T-helper 1 cell treated with Interleukin-12 subunit alpha and Interleukin-12 subunit beta and Interleukin-4 antibody, amounts not matched to agents 30 μg/mL and 1 μg/mL, for 36 hours (primary cell): ENCODE data around the gene KCNAB3.

ENCODE experiments used
- H3K27ac Mint-ChIP-seq: one replicate; pipeline ENCODE4 v1.8.0; 2021; ENCODE audit warnings: mild to moderate bottlenecking, mixed read lengths
- H3K27me3 Mint-ChIP-seq: one replicate; pipeline ENCODE4 v1.8.0; 2021; ENCODE audit warnings: low read depth, mixed read lengths
- H3K36me3 Mint-ChIP-seq: one replicate; pipeline ENCODE4 v1.8.0; 2021; ENCODE audit warnings: low read depth, mixed read lengths
- H3K4me1 Mint-ChIP-seq: one replicate; pipeline ENCODE4 v1.8.0; 2021; ENCODE audit warnings: low read depth, mixed read lengths
- H3K4me3 Mint-ChIP-seq: one replicate; pipeline ENCODE4 v1.8.0; 2021; ENCODE audit warnings: mild to moderate bottlenecking, moderate library complexity, mixed read lengths
- H3K9me3 Mint-ChIP-seq: one replicate; pipeline ENCODE4 v1.8.0; 2021; ENCODE audit warnings: mixed read lengths

The KCNAB3 gene

GRCh38 chr17:7951143-7951792 is 21.6 kb upstream of the KCNAB3 start:
- peaks cover 22% of the 10 kb centered on the region for H3K4me1 Mint-ChIP-seq
- peak overlapping the region; percentile 47 for H3K4me3 Mint-ChIP-seq
- H3K27ac Mint-ChIP-seq = peak overlapping the region; percentile 90
- H3K9me3 Mint-ChIP-seq = no peaks in the 10 kb centered on the region
- H3K27me3 Mint-ChIP-seq = no peaks in the 10 kb centered on the region
- peaks cover 26% of the 10 kb centered on the region for H3K36me3 Mint-ChIP-seq

GRCh38 chr17:7950578-7950977 is 20.9 kb upstream of the KCNAB3 start:
- Mint-ChIP-seq H3K36me3 (peaks cover 29% of the 10 kb centered on the region), H3K4me3 (no peak overlapping the region), H3K27ac (peak overlapping the region; percentile 53), H3K27me3 (no peaks in the 10 kb centered on the region), H3K9me3 (no peaks in the 10 kb centered on the region), H3K4me1 (peaks cover 22% of the 10 kb centered on the region)

GRCh38 chr17:7947651-7948050 is 18.0 kb upstream of the KCNAB3 start:
- Mint-ChIP-seq H3K9me3 (no peaks in the 10 kb centered on the region), H3K27ac (no peak overlapping the region), H3K36me3 (peaks cover 45% of the 10 kb centered on the region), H3K4me3 (no peak overlapping the region), H3K4me1 (peaks cover 17% of the 10 kb centered on the region), H3K27me3 (no peaks in the 10 kb centered on the region)

GRCh38 chr17:7946441-7946840 is 16.8 kb upstream of the KCNAB3 start:
- Mint-ChIP-seq H3K27ac (no peak overlapping the region), H3K4me3 (no peak overlapping the region), H3K27me3 (no peaks in the 10 kb centered on the region), H3K9me3 (no peaks in the 10 kb centered on the region), H3K4me1 (peaks cover 12% of the 10 kb centered on the region), H3K36me3 (peaks cover 45% of the 10 kb centered on the region)

GRCh38 chr17:7945651-7946050 is 16.0 kb upstream of the KCNAB3 start:
- Mint-ChIP-seq H3K36me3 (peaks cover 49% of the 10 kb centered on the region), H3K4me3 (no peak overlapping the region), H3K4me1 (peaks cover 9% of the 10 kb centered on the region), H3K27me3 (no peaks in the 10 kb centered on the region), H3K9me3 (no peaks in the 10 kb centered on the region), H3K27ac (peak overlapping the region; percentile 70)

- no peak overlapping the region for H3K27ac Mint-ChIP-seq
- H3K9me3 Mint-ChIP-seq = no peaks in the 10 kb centered on the region
- peaks cover 4% of the 10 kb centered on the region for H3K4me1 Mint-ChIP-seq
- H3K36me3 Mint-ChIP-seq = peaks cover 55% of the 10 kb centered on the region
- H3K4me3 Mint-ChIP-seq = no peak overlapping the region
- H3K27me3 Mint-ChIP-seq = no peaks in the 10 kb centered on the region
Observed at GRCh38 chr17:7944326-7944725, 14.7 kb upstream of the KCNAB3 start.

- Mint-ChIP-seq H3K27ac (no peak overlapping the region), H3K27me3 (no peaks in the 10 kb centered on the region), H3K4me1 (peaks cover 4% of the 10 kb centered on the region), H3K4me3 (no peak overlapping the region), H3K36me3 (peaks cover 47% of the 10 kb centered on the region), H3K9me3 (no peaks in the 10 kb centered on the region)
Observed at GRCh38 chr17:7943291-7943690, 13.6 kb upstream of the KCNAB3 start.

GRCh38 chr17:7940743-7941142 is 11.1 kb upstream of the KCNAB3 start:
- Mint-ChIP-seq H3K36me3 (peaks cover 41% of the 10 kb centered on the region), H3K4me1 (peaks cover 2% of the 10 kb centered on the region), H3K4me3 (no peak overlapping the region), H3K9me3 (no peaks in the 10 kb centered on the region), H3K27me3 (no peaks in the 10 kb centered on the region), H3K27ac (no peak overlapping the region)

- Mint-ChIP-seq H3K4me3 (no peak overlapping the region), H3K9me3 (no peaks in the 10 kb centered on the region), H3K27ac (peak overlapping the region; percentile 41), H3K27me3 (no peaks in the 10 kb centered on the region), H3K4me1 (peaks cover 2% of the 10 kb centered on the region), H3K36me3 (peaks cover 36% of the 10 kb centered on the region)
Observed at GRCh38 chr17:7940034-7940433, 10.4 kb upstream of the KCNAB3 start.

GRCh38 chr17:7935859-7936258 is 6.2 kb upstream of the KCNAB3 start:
- Mint-ChIP-seq H3K4me1 (peaks cover 34% of the 10 kb centered on the region), H3K4me3 (no peak overlapping the region), H3K27me3 (no peaks in the 10 kb centered on the region), H3K27ac (peak overlapping the region; percentile 29), H3K9me3 (no peaks in the 10 kb centered on the region), H3K36me3 (peaks cover 29% of the 10 kb centered on the region)

- peaks cover 45% of the 10 kb centered on the region for H3K4me1 Mint-ChIP-seq
Observed at GRCh38 chr17:7932949-7933348, 3.3 kb upstream of the KCNAB3 start.

GRCh38 chr17:7932483-7932891 is 2.8 kb upstream of the KCNAB3 start:
- Mint-ChIP-seq H3K4me3 (peak overlapping the region; percentile 100), H3K4me1 (peaks cover 45% of the 10 kb centered on the region), H3K9me3 (no peaks in the 10 kb centered on the region), H3K36me3 (peaks cover 20% of the 10 kb centered on the region), H3K27ac (peak overlapping the region; percentile 100), H3K27me3 (no peaks in the 10 kb centered on the region)

More at GRCh38 chr17:7932949-7933348, 3.3 kb upstream of the KCNAB3 start:
- H3K36me3 Mint-ChIP-seq = peaks cover 19% of the 10 kb centered on the region
- H3K27me3 Mint-ChIP-seq = no peaks in the 10 kb centered on the region
- H3K27ac Mint-ChIP-seq = peak overlapping the region; percentile 100
- H3K9me3 Mint-ChIP-seq = no peaks in the 10 kb centered on the region
- H3K4me3 Mint-ChIP-seq = peak overlapping the region; percentile 100

- Mint-ChIP-seq H3K27ac (peak within 1 kb of the TSS; percentile 100), H3K4me3 (peak within 1 kb of the TSS; percentile 100), H3K9me3 (no peaks in the 10 kb centered on the region), H3K27me3 (no peaks in the 10 kb centered on the region), H3K4me1 (peaks cover 45% of the 10 kb centered on the region), H3K36me3 (peaks cover 19% of the 10 kb centered on the region)
Observed at GRCh38 chr17:7931709-7932482, 2.2 kb upstream of the KCNAB3 start, which contains the start of the genes CNTROB and TRAPPC1. Gene CNTROB (plus strand): TSS chr17:7932206. CDS start chr17:7933080, 874 bp downstream. Gene TRAPPC1 (minus strand): TSS chr17:7931946. CDS start chr17:7931829, 117 bp downstream.

GRCh38 chr17:7930841-7931631 is 1.4 kb upstream of the KCNAB3 start:
- H3K36me3 Mint-ChIP-seq = peaks cover 14% of the 10 kb centered on the region
- peaks cover 43% of the 10 kb centered on the region for H3K4me1 Mint-ChIP-seq

More at GRCh38 chr17:7930841-7931631, 1.4 kb upstream of the KCNAB3 start:
- H3K27ac Mint-ChIP-seq = peak overlapping the region; percentile 100
- peak overlapping the region; percentile 100 for H3K4me3 Mint-ChIP-seq
- no peaks in the 10 kb centered on the region for H3K9me3 Mint-ChIP-seq
- H3K27me3 Mint-ChIP-seq = no peaks in the 10 kb centered on the region
